IMR-90 (cell line): ENCODE data around the gene IQCK. TPM values are rescaled to one million over a fixed set of nuclear protein-coding genes. Genes with fewer than 3 reads are reported as not detected.

Source experiments
- ATAC-seq: fragments of 200-7000 bp; cut with Tn5 transposase; 2 replicates; pipeline ENCODE4 v1.9.1; 2020; ENCODE audit warnings: low read depth, mild to moderate bottlenecking, moderate library complexity
- BruUV-seq: library from RNA; stranded (reverse); fragments of 400-500 nt; replicated peaks from 2 replicates; lab custom pipeline; 2021; lab: Mats Ljungman, UMichigan
- CTCF ChIA-PET: fragments of 300-600 bp; formaldehyde crosslinking; extraction: SDS; loops from one replicate; lab custom pipeline; 2021; ENCODE audit warnings: antibody characterized with exemption; lab: Yijun Ruan, JAX
- POLR2A ChIA-PET: fragments of 300-600 bp; sonication (Branson Sonifier 250); formaldehyde crosslinking; loops from one replicate; lab custom pipeline; 2022; ENCODE audit warnings: antibody characterized with exemption; ENCODE audit not compliant: unreplicated experiment; lab: Charles Lee
- DNase-seq: peaks from one replicate; pipeline ENCODE4 v3.0.0; 2013
- H2AFZ ChIP-seq: replicated peaks from 2 replicates; pipeline ENCODE3; 2013; ENCODE audit warnings: low read length, mild to moderate bottlenecking; ENCODE audit not compliant: poor library complexity
- H2AK5ac ChIP-seq: 2 replicates; pipeline ENCODE4 v1.6.1; 2013; ENCODE audit warnings: low read depth, low read length, inconsistent platforms
- H2AK9ac ChIP-seq: replicated peaks from 2 replicates; pipeline ENCODE3; 2013; ENCODE audit warnings: mild to moderate bottlenecking, low read depth, low read length, moderate library complexity; ENCODE audit not compliant: poor library complexity
- H2BK120ac ChIP-seq: 2 replicates; pipeline ENCODE4 v1.6.1; 2013; ENCODE audit warnings: low read depth, low read length, inconsistent platforms
- H2BK15ac ChIP-seq: 3 replicates; pipeline ENCODE4 v1.6.1; 2013; ENCODE audit warnings: low read depth, low read length, inconsistent platforms
- H2BK20ac ChIP-seq: 2 replicates; pipeline ENCODE4 v1.6.1; 2013; ENCODE audit warnings: low read depth, mild to moderate bottlenecking, inconsistent platforms, low read length, moderate library complexity
- H2BK5ac ChIP-seq: 2 replicates; pipeline ENCODE4 v1.6.1; 2013; ENCODE audit warnings: mild to moderate bottlenecking, low read depth, low read length, inconsistent platforms; ENCODE audit not compliant: poor library complexity, severe bottlenecking
- H3K14ac ChIP-seq: replicated peaks from 2 replicates; pipeline ENCODE4 v1.6.1; 2013; ENCODE audit warnings: low read depth, low read length, inconsistent platforms
- H3K18ac ChIP-seq: 2 replicates; pipeline ENCODE4 v1.6.1; 2013; ENCODE audit warnings: low read depth, low read length, control low read depth
- H3K23ac ChIP-seq: 2 replicates; pipeline ENCODE4 v1.6.1; 2013; ENCODE audit warnings: low read depth, low read length, inconsistent platforms
- H3K27ac ChIP-seq: 2 replicates; pipeline ENCODE4 v1.5.1; 2013; ENCODE audit warnings: mild to moderate bottlenecking, control low read depth, low read length; ENCODE audit not compliant: insufficient read depth
- H3K27me3 ChIP-seq: 2 replicates; pipeline ENCODE4 v1.6.1; 2013; ENCODE audit warnings: low read length; ENCODE audit not compliant: control insufficient read depth, insufficient read depth
- H3K36me3 ChIP-seq: 2 replicates; pipeline ENCODE4 v1.6.1; 2013; ENCODE audit warnings: low read length, mixed read lengths; ENCODE audit not compliant: control insufficient read depth, insufficient read depth
- H3K4ac ChIP-seq: 2 replicates; pipeline ENCODE4 v1.6.1; 2013; ENCODE audit warnings: low read depth, low read length, inconsistent platforms
- H3K4me1 ChIP-seq: 2 replicates; pipeline ENCODE4 v1.6.1; 2013; ENCODE audit warnings: low read length, mixed read lengths; ENCODE audit not compliant: control insufficient read depth, insufficient read depth
- H3K4me2 ChIP-seq: 2 replicates; pipeline ENCODE4 v1.6.1; 2013; ENCODE audit warnings: low read depth, mild to moderate bottlenecking, control low read depth, low read length, moderate library complexity
- H3K4me3 ChIP-seq: 2 replicates; pipeline ENCODE4 v1.5.1; 2013; ENCODE audit warnings: low read depth, mild to moderate bottlenecking, control low read depth, low read length, moderate library complexity; ENCODE audit not compliant: insufficient read depth
- H3K56ac ChIP-seq: 2 replicates; pipeline ENCODE4 v1.6.1; 2013; ENCODE audit warnings: low read length, inconsistent platforms; ENCODE audit not compliant: insufficient read depth; ENCODE audit errors: extremely low read depth
- H3K79me1 ChIP-seq, 2 experiments: 2 replicates each; pipeline ENCODE4 v1.6.1; 2013; ENCODE audit warnings: low read length in 2 of 2, inconsistent platforms in 1 of 2, low read depth in 1 of 2
- H3K9ac ChIP-seq: 2 replicates; pipeline ENCODE4 v1.6.1; 2013; ENCODE audit warnings: low read depth, low read length, control low read depth
- H3K9me1 ChIP-seq: 2 replicates; pipeline ENCODE4 v1.6.1; 2013; ENCODE audit warnings: low read length, inconsistent platforms; ENCODE audit not compliant: insufficient read depth
- H3K9me3 ChIP-seq: 2 replicates; pipeline ENCODE4 v1.6.1; 2013; ENCODE audit warnings: low read length; ENCODE audit not compliant: control insufficient read depth, insufficient read depth
- H4K20me1 ChIP-seq: 2 replicates; pipeline ENCODE4 v1.6.1; 2013; ENCODE audit warnings: low read length, inconsistent platforms; ENCODE audit not compliant: insufficient read depth
- H4K5ac ChIP-seq: 2 replicates; pipeline ENCODE4 v1.6.1; 2013; ENCODE audit warnings: mild to moderate bottlenecking, low read depth, low read length, control low read depth
- H4K8ac ChIP-seq, 2 experiments: 2 replicates each; pipeline ENCODE4 v1.6.1; 2013; ENCODE audit warnings: low read depth in 2 of 2, low read length in 2 of 2, control low read depth in 1 of 2, inconsistent platforms in 1 of 2
- H4K91ac ChIP-seq: 2 replicates; pipeline ENCODE4 v1.6.1; 2013; ENCODE audit warnings: low read depth, low read length, inconsistent platforms; ENCODE audit not compliant: insufficient read depth
- BHLHE40 ChIP-seq: fragments of 150-350 bp; IDR thresholded peaks from 2 replicates; pipeline ENCODE4 v1.6.1; 2016; ENCODE audit warnings: mild to moderate bottlenecking, low read depth, low read length
- CEBPB ChIP-seq: IDR thresholded peaks from 2 replicates; pipeline ENCODE4 v1.6.1; 2012; ENCODE audit warnings: low read depth, low read length, improper control_type of control experiment
- CHD1 ChIP-seq: IDR thresholded peaks from 2 replicates; pipeline ENCODE4 v1.6.1; 2012; ENCODE audit warnings: low read depth, low read length, improper control_type of control experiment
- FOS ChIP-seq: fragments of 150-350 bp; IDR thresholded peaks from 2 replicates; pipeline ENCODE4 v1.6.1; 2016; ENCODE audit warnings: low read depth, low read length
- MAFK ChIP-seq: IDR thresholded peaks from 2 replicates; pipeline ENCODE4 v1.6.1; 2012; ENCODE audit warnings: low read depth, low read length, improper control_type of control experiment
- MAZ ChIP-seq: IDR thresholded peaks from 2 replicates; pipeline ENCODE4 v1.6.1; 2012; ENCODE audit warnings: low read depth, mild to moderate bottlenecking, low read length, improper control_type of control experiment, moderate library complexity, borderline replicate concordance
- MXI1 ChIP-seq: IDR thresholded peaks from 2 replicates; pipeline ENCODE4 v1.6.1; 2012; ENCODE audit warnings: low read depth, mild to moderate bottlenecking, low read length, moderate library complexity, borderline replicate concordance
- NFE2L2 ChIP-seq: fragments of 150-350 bp; IDR thresholded peaks from 2 replicates; pipeline ENCODE4 v1.6.1; 2016; ENCODE audit warnings: low read depth, mild to moderate bottlenecking, low read length
- POLR2A ChIP-seq: IDR thresholded peaks from 2 replicates; pipeline ENCODE4 v1.6.1; 2012; ENCODE audit warnings: mild to moderate bottlenecking, low read depth, low read length
- RAD21 ChIP-seq: IDR thresholded peaks from 2 replicates; pipeline ENCODE4 v1.6.1; 2012; ENCODE audit warnings: low read length, improper control_type of control experiment
- RFX5 ChIP-seq: IDR thresholded peaks from 2 replicates; pipeline ENCODE4 v1.8.0; 2012; ENCODE audit warnings: low read depth, mild to moderate bottlenecking, low read length, moderate library complexity
- SMC3 ChIP-seq: fragments of 150-350 bp; IDR thresholded peaks from 2 replicates; pipeline ENCODE4 v1.6.1; 2016; ENCODE audit warnings: low read depth, mild to moderate bottlenecking, antibody characterized with exemption, low read length, moderate library complexity
- USF2 ChIP-seq: fragments of 150-350 bp; IDR thresholded peaks from 2 replicates; pipeline ENCODE4 v1.6.1; 2017; ENCODE audit warnings: mild to moderate bottlenecking, antibody characterized with exemption, low read length, low read depth
- WGBS, 2 experiments: methylation state at CpG; one replicate each; pipeline versions ENCODE4 v1.1.5 to v1.1.7; 2013; ENCODE audit warnings: missing lambda C conversion rate in 2 of 2; ENCODE audit not compliant: insufficient read length in 1 of 2; ENCODE audit errors: extremely low coverage in 2 of 2; 5-methylcytosine and 5-hydroxymethylcytosine counted together
- dilution Hi-C: fragments of 300-500 bp; cut with HindIII; formaldehyde crosslinking; loops from one replicate; pipeline ENCODE4 v1.14.3; 2018; ENCODE audit warnings: low sequenced_read_pairs; ENCODE audit not compliant: unreplicated experiment
- in situ Hi-C: fragments of 300-500 bp; cut with MboI; formaldehyde crosslinking; loops from 3 replicates; pipeline ENCODE4 v1.14.3; 2019; ENCODE audit warnings: low sequenced_read_pairs, inconsistent platforms, mixed read lengths
- intact Hi-C: fragments of 100-400 bp; cut with micrococcal nuclease; formaldehyde crosslinking; loops from 2 replicates; pipeline ENCODE4 v1.10.0; 2022
- polyA plus RNA-seq, 3 experiments: library from polyadenylated mRNA; depleted of rRNA; stranded (reverse); fragments of >200 nt; gene quantifications; 2 replicates each; pipeline ENCODE4 v1.2.3, GENCODE V29; 2012; ENCODE audit warnings: low replicate concordance in 1 of 3
- total RNA-seq: library from RNA; depleted of rRNA; stranded (reverse); fragments of >200 nt; gene quantifications from 2 replicates; pipeline ENCODE4 v1.2.3, GENCODE V29; 2012
- TF ChIP-seq, protein P1 (sequence below): fragments of 150-350 bp; IDR thresholded peaks from 2 replicates; pipeline ENCODE4 v1.6.1; 2016; ENCODE audit warnings: low read depth, mild to moderate bottlenecking, low read length, moderate library complexity, borderline replicate concordance
- TF ChIP-seq, protein P2 (sequence below): conservative IDR thresholded peaks from 2 replicates; pipeline ENCODE4 v1.5.1; 2012; ENCODE audit warnings: mild to moderate bottlenecking, low read depth, low read length, improper control_type of control experiment

The IQCK gene
- total and polyA plus RNA-seq, 2 of the 4 experiments (the other 2 are of a cell fraction): 4.1 to 5.4 TPM

- H3K79me1 ChIP-seq: no peaks in the 10 kb centered on the region
- WGBS, 2 experiments: 89% methylated on average over 5 of the region's 16 CpGs; no CpG with 5 or more reads in 1 of the 2 experiments
- no peak overlapping the region for H2AFZ ChIP-seq
- peak overlapping the region; percentile 23 for H2AK9ac ChIP-seq
- peaks cover 6% of the 10 kb centered on the region; the same call in 1 of the 2 replicates for H3K9me1 ChIP-seq
- CTCF ChIA-PET: interaction anchor here (0.5 to 0.6 kb wide), 2 partner anchors 9 to 1081 kb away, joined by 3 to 6 read pairs; no protein-coding TSS in a partner anchor
- no peak overlapping the region for H4K91ac ChIP-seq
- H3K9ac ChIP-seq: no peak overlapping the region
- H3K27me3 ChIP-seq: no peaks in the 10 kb centered on the region
- H4K20me1 ChIP-seq: no peaks in the 10 kb centered on the region
- H3K9me3 ChIP-seq: no peaks in the 10 kb centered on the region
- H4K5ac ChIP-seq: no peak overlapping the region
- H2BK20ac ChIP-seq: no peak overlapping the region
- no peak overlapping the region for H3K56ac ChIP-seq
- no TSS peak for BruUV-seq
- no peak overlapping the region for H4K8ac ChIP-seq
- ATAC-seq: no peak
- H3K14ac ChIP-seq: no peak overlapping the region
- peak overlapping the region; percentile 20; the same call in 1 of the 2 replicates for H2AK5ac ChIP-seq
- H3K36me3 ChIP-seq: peaks cover 3% of the 10 kb centered on the region; the same call in 1 of the 2 replicates
- H3K4me2 ChIP-seq: no peak overlapping the region
- no peak overlapping the region for H3K18ac ChIP-seq
- no peak overlapping the region for H2BK120ac ChIP-seq
- in situ Hi-C loops: no loop called here
- POLR2A ChIA-PET: no interaction called here
- dilution Hi-C loops: no loop called here
- no peak overlapping the region for H3K27ac ChIP-seq
- DNase-seq: no peak
- H2BK5ac ChIP-seq: no peak overlapping the region
- no peak overlapping the region for H2BK15ac ChIP-seq
- H3K4me1 ChIP-seq: peaks cover 3% of the 10 kb centered on the region; the same call in 1 of the 2 replicates
- no peak overlapping the region for H3K4me3 ChIP-seq
- H3K23ac ChIP-seq: no peak overlapping the region
- intact Hi-C loops: no loop called here
- no peak overlapping the region for H3K4ac ChIP-seq
- TF ChIP-seq USF2 (no peak), MAZ (no peak), MXI1 (no peak), CEBPB (no peak), NFE2L2 (no peak), BHLHE40 (no peak), RAD21 (no peak), POLR2A (no peak), FOS (no peak), MAFK (no peak), RFX5 (no peak), SMC3 (no peak), CHD1 (no peak)
- TF ChIP-seq, protein P1, sequence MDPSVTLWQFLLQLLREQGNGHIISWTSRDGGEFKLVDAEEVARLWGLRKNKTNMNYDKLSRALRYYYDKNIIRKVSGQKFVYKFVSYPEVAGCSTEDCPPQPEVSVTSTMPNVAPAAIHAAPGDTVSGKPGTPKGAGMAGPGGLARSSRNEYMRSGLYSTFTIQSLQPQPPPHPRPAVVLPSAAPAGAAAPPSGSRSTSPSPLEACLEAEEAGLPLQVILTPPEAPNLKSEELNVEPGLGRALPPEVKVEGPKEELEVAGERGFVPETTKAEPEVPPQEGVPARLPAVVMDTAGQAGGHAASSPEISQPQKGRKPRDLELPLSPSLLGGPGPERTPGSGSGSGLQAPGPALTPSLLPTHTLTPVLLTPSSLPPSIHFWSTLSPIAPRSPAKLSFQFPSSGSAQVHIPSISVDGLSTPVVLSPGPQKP: no peak
- TF ChIP-seq, protein P2, sequence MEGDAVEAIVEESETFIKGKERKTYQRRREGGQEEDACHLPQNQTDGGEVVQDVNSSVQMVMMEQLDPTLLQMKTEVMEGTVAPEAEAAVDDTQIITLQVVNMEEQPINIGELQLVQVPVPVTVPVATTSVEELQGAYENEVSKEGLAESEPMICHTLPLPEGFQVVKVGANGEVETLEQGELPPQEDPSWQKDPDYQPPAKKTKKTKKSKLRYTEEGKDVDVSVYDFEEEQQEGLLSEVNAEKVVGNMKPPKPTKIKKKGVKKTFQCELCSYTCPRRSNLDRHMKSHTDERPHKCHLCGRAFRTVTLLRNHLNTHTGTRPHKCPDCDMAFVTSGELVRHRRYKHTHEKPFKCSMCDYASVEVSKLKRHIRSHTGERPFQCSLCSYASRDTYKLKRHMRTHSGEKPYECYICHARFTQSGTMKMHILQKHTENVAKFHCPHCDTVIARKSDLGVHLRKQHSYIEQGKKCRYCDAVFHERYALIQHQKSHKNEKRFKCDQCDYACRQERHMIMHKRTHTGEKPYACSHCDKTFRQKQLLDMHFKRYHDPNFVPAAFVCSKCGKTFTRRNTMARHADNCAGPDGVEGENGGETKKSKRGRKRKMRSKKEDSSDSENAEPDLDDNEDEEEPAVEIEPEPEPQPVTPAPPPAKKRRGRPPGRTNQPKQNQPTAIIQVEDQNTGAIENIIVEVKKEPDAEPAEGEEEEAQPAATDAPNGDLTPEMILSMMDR: no peak
Observed at GRCh38 chr16:19857593-19858339, 139.7 kb downstream of the IQCK start.
